22Rv1 (cell line): Measurements from ENCODE around the gene MYRIP.

ENCODE experiments used
- CTCF ChIP-seq: fragments of 450-650 bp; IDR thresholded peaks from 2 replicates; pipeline ENCODE4 v1.5.1; 2017; ENCODE audit warnings: mild to moderate bottlenecking
- ZFX ChIP-seq: fragments of 450-650 bp; IDR thresholded peaks from 2 replicates; pipeline ENCODE4 v1.6.1; 2017; ENCODE audit warnings: antibody characterized with exemption, borderline replicate concordance

DNA sequence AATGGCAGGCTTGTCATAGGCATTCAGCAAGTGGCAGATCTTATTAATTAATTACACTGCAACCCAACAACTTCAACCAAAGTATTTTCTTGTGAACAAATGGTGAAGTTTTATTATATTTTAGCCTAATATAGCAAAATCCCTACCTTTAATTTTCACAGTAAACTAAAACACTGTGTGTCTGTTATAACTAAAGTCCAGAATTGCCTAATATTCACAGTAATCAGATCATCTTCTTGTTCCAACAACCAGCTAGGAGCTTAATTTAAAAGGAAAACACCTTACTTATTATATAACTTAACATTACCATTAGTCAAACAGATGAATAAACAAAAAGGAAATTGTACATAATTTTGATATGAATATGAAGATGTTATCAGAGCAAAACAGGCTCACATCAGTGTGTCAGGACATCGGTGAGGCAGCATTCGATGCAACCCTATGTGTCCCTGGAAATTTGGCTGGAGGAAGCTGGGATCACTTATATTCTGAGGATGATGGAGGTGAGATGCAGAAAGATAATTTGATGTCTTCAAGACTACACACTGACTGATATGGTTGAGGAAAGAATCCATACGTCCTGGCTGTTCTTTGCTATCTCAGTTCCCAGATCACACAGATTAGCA is 310.8 kb downstream of the MYRIP start:
- no peak for TF ChIP-seq CTCF
- TF ChIP-seq ZFX = no peak
